Measurements from ENCODE around the gene PSME2. TPM values are rescaled to one million over a fixed set of nuclear protein-coding genes. Genes with fewer than 3 reads are reported as not detected.

The PSME2 gene
- total and polyA plus RNA-seq, 2 donors (not counting 1 experiment from before 2014, with no cell fraction given): 132 to 148 TPM

DNA sequence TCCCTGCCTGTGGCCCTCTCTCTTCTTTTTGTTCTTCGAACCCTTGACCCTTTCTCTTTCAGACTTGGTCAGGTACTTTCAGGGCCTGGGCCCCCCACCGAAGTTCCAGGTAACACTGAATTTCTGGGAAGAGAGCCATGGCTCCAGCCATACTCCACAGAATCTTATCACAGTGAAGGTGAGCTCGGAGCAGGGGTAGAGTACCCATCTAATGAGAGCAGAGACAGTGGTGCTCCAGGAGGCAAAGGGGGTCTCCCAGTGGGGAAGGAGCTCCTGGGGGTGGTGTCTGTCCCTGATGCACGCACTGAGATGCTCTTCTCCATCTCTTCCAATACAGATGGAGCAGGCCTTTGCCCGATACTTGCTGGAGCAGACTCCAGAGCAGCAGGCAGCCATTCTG is 19.4 kb upstream of the PSME2 start:
- Histone ChIP-seq H3K9ac (ENCODE audit: insufficient read depth, low read length) (no peak overlapping the region), H4K20me1 (ENCODE audit: control insufficient read depth, extremely low read depth, insufficient read depth, low read length) (no peaks in the 10 kb centered on the region), H2AFZ (ENCODE audit: low read length) (no peak overlapping the region), H3K4me1 (ENCODE audit: control insufficient read depth, extremely low read depth, insufficient read depth, low read length) (peaks cover 6% of the 10 kb centered on the region), H3K36me3 (ENCODE audit: control insufficient read depth, insufficient read depth, low read length) (peaks cover 31% of the 10 kb centered on the region), H3K79me2 (ENCODE audit: control insufficient read depth, insufficient read depth, low read length) (peaks cover 19% of the 10 kb centered on the region), H3K9me3 (ENCODE audit: control insufficient read depth, insufficient read depth, low read depth, low read length) (no peaks in the 10 kb centered on the region), H3K27ac (ENCODE audit: insufficient read depth, low read length) (no peak overlapping the region), H3K4me2 (ENCODE audit: extremely low read depth, insufficient read depth, low read length) (no peak overlapping the region), H3K4me3 (replicated peaks in 1 of 4; ENCODE audit: control extremely low read depth in 1 of 4, insufficient read depth in 1 of 4, low read depth in 3 of 4, low read length in 4 of 4) (no peak overlapping the region), H3K27me3 (ENCODE audit: control insufficient read depth, insufficient read depth, low read length) (no peaks in the 10 kb centered on the region)
- no peak for TF ChIP-seq EZH2 (IDR thresholded peaks at IDR 0.05; ENCODE audit: low read length, missing control alignments)
- TF ChIP-seq, protein P1, sequence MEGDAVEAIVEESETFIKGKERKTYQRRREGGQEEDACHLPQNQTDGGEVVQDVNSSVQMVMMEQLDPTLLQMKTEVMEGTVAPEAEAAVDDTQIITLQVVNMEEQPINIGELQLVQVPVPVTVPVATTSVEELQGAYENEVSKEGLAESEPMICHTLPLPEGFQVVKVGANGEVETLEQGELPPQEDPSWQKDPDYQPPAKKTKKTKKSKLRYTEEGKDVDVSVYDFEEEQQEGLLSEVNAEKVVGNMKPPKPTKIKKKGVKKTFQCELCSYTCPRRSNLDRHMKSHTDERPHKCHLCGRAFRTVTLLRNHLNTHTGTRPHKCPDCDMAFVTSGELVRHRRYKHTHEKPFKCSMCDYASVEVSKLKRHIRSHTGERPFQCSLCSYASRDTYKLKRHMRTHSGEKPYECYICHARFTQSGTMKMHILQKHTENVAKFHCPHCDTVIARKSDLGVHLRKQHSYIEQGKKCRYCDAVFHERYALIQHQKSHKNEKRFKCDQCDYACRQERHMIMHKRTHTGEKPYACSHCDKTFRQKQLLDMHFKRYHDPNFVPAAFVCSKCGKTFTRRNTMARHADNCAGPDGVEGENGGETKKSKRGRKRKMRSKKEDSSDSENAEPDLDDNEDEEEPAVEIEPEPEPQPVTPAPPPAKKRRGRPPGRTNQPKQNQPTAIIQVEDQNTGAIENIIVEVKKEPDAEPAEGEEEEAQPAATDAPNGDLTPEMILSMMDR (conservative IDR thresholded peaks at IDR 0.05 in 1 of 2, IDR thresholded peaks at IDR 0.05 in 1 of 2; ENCODE audit: low read depth in 1 of 2, low read length in 2 of 2): no peak
- no peak for DNase-seq (ENCODE audit: low read depth in 2 of 2)

DNA sequence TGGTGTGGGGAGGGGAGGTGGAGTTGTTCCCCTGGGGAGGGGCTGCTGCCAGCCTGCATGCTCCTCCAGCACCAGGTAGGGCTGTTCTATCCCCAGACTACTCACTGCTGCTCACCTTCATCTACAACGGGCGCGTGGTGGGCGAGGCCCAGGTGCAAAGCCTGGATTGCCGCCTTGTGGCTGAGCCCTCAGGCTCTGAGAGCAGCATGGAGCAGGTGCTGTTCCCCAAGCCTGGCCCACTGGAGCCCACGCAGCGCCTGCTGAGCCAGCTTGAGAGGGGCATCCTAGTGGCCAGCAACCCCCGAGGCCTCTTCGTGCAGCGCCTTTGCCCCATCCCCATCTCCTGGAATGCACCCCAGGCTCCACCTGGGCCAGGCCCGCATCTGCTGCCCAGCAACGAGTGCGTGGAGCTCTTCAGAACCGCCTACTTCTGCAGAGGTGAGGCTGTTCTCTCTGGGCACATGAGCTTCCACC is 18.1 kb upstream of the PSME2 start:
- H3K9me3 ChIP-seq (ENCODE audit: control insufficient read depth, insufficient read depth, low read depth, low read length): no peaks in the 10 kb centered on the region
- DNase-seq (ENCODE audit: low read depth in 2 of 2): no peak
- H4K20me1 ChIP-seq (ENCODE audit: control insufficient read depth, extremely low read depth, insufficient read depth, low read length): no peaks in the 10 kb centered on the region
- H3K4me1 ChIP-seq (ENCODE audit: control insufficient read depth, extremely low read depth, insufficient read depth, low read length): peaks cover 10% of the 10 kb centered on the region
- H3K4me3 ChIP-seq (replicated peaks in 1 of 4; ENCODE audit: control extremely low read depth in 1 of 4, insufficient read depth in 1 of 4, low read depth in 3 of 4, low read length in 4 of 4): no peak overlapping the region
- H3K4me2 ChIP-seq (ENCODE audit: extremely low read depth, insufficient read depth, low read length): no peak overlapping the region
- H3K9ac ChIP-seq (ENCODE audit: insufficient read depth, low read length): no peak overlapping the region
- no peaks in the 10 kb centered on the region for H3K27me3 ChIP-seq (ENCODE audit: control insufficient read depth, insufficient read depth, low read length)
- no peak overlapping the region for H3K27ac ChIP-seq (ENCODE audit: insufficient read depth, low read length)
- peaks cover 37% of the 10 kb centered on the region for H3K36me3 ChIP-seq (ENCODE audit: control insufficient read depth, insufficient read depth, low read length)
- peaks cover 19% of the 10 kb centered on the region for H3K79me2 ChIP-seq (ENCODE audit: control insufficient read depth, insufficient read depth, low read length)
- no peak overlapping the region for H2AFZ ChIP-seq (ENCODE audit: low read length)
- TF ChIP-seq, protein P1 (conservative IDR thresholded peaks at IDR 0.05 in 1 of 2, IDR thresholded peaks at IDR 0.05 in 1 of 2; ENCODE audit: low read depth in 1 of 2, low read length in 2 of 2): no peak
- no peak for TF ChIP-seq EZH2 (IDR thresholded peaks at IDR 0.05; ENCODE audit: low read length, missing control alignments)

DNA sequence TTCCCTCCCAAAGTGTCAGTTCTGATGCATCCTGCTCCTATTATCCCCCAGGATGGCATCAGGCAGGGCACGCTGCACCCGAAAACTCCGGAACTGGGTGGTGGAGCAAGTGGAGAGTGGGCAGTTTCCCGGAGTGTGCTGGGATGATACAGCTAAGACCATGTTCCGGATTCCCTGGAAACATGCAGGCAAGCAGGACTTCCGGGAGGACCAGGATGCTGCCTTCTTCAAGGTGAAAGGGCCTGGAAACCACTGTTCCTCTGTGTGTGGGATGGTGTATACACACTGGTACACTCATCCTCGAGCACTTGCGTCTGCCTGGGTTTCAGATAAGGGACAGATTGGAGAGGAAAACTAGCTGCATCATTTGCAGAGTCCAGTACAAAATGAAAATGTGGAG is 15.7 kb upstream of the PSME2 start:
- Histone ChIP-seq H3K36me3 (ENCODE audit: control insufficient read depth, insufficient read depth, low read length) (peaks cover 41% of the 10 kb centered on the region), H3K4me2 (ENCODE audit: extremely low read depth, insufficient read depth, low read length) (peak overlapping the region; percentile 89), H3K79me2 (ENCODE audit: control insufficient read depth, insufficient read depth, low read length) (peaks cover 19% of the 10 kb centered on the region), H3K27ac (ENCODE audit: insufficient read depth, low read length) (peak overlapping the region; percentile 91), H3K9ac (ENCODE audit: insufficient read depth, low read length) (peak overlapping the region; percentile 67), H3K9me3 (ENCODE audit: control insufficient read depth, insufficient read depth, low read depth, low read length) (no peaks in the 10 kb centered on the region), H4K20me1 (ENCODE audit: control insufficient read depth, extremely low read depth, insufficient read depth, low read length) (no peaks in the 10 kb centered on the region), H3K4me1 (ENCODE audit: control insufficient read depth, extremely low read depth, insufficient read depth, low read length) (peaks cover 10% of the 10 kb centered on the region), H3K27me3 (ENCODE audit: control insufficient read depth, insufficient read depth, low read length) (no peaks in the 10 kb centered on the region), H3K4me3 (replicated peaks in 1 of 4; ENCODE audit: control extremely low read depth in 1 of 4, insufficient read depth in 1 of 4, low read depth in 3 of 4, low read length in 4 of 4) (peak overlapping the region; percentile 68 to 100 (median 85)), H2AFZ (ENCODE audit: low read length) (no peak overlapping the region)
- DNase-seq (ENCODE audit: low read depth in 2 of 2): peak in 1 of 2 donors; percentile 49
- TF ChIP-seq EZH2 (IDR thresholded peaks at IDR 0.05; ENCODE audit: low read length, missing control alignments): no peak
- TF ChIP-seq, protein P1 (conservative IDR thresholded peaks at IDR 0.05 in 1 of 2, IDR thresholded peaks at IDR 0.05 in 1 of 2; ENCODE audit: low read depth in 1 of 2, low read length in 2 of 2): no peak

Data from fibroblast of lung (primary cell).